Measurements from ENCODE around the gene AMELX. TPM values are rescaled to one million over a fixed set of nuclear protein-coding genes. Genes with fewer than 3 reads are reported as not detected.

The AMELX gene
- total RNA-seq, 1 donor from 2014 or later, result not detected

Other genes with a start within 250 kb of the AMELX start
- 20.3 and 23.1 TPM in 2 replicates for gene HCCS, start 182.1 kb upstream of the AMELX start, total RNA-seq